Gastroesophageal sphincter (tissue), 3 donors: ENCODE results near the gene PTRH1.

Source experiments
- EP300 ChIP-seq: sonication (generic); formaldehyde crosslinking; IDR thresholded peaks from one replicate; pipeline ENCODE4 v1.6.1; 2017; ENCODE audit warnings: antibody characterized with exemption, mild to moderate bottlenecking
- POLR2A ChIP-seq, 2 donors: fragments of 450-650 bp; IDR thresholded peaks; one replicate each; pipeline ENCODE4 v1.6.1; 2017; ENCODE audit warnings: antibody characterized with exemption in 2 of 2, mild to moderate bottlenecking in 2 of 2, moderate library complexity in 1 of 2
- POLR2AphosphoS5 ChIP-seq: sonication (generic); formaldehyde crosslinking; IDR thresholded peaks from one replicate; pipeline ENCODE4 v1.6.1; 2017; ENCODE audit warnings: antibody characterized with exemption
- TF ChIP-seq, protein P1 (sequence below), 4 experiments: fragments of 200-600 bp in 2 of 4; fragments of 450-650 bp in 2 of 4; sonication (generic) in 1 of 4; IDR thresholded peaks; one replicate each; pipeline ENCODE4 v1.5.1; 2017 to 2019; ENCODE audit warnings: antibody characterized with exemption in 4 of 4, mild to moderate bottlenecking in 2 of 4, moderate library complexity in 2 of 4

DNA sequence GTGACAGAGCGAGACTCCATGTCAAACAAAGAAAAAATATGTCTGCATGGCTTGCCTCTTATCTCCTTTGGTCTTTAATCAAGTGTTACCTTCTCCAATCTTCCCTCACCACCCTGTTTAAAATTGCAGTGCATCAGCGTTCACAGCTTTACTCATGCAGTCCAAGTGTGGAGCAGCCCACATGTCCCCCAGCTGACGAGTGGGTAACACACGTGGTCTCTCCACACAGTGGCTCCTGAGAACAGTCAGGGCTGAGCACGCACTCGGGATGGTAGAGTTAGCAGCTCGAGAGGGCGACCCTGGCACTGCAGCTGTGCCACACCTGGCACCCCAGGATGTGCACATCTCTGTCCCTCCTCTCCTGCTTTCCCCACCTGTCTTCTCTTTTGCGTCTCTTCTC, 34.6 kb downstream of the PTRH1 start:
- TF ChIP-seq, protein P1, sequence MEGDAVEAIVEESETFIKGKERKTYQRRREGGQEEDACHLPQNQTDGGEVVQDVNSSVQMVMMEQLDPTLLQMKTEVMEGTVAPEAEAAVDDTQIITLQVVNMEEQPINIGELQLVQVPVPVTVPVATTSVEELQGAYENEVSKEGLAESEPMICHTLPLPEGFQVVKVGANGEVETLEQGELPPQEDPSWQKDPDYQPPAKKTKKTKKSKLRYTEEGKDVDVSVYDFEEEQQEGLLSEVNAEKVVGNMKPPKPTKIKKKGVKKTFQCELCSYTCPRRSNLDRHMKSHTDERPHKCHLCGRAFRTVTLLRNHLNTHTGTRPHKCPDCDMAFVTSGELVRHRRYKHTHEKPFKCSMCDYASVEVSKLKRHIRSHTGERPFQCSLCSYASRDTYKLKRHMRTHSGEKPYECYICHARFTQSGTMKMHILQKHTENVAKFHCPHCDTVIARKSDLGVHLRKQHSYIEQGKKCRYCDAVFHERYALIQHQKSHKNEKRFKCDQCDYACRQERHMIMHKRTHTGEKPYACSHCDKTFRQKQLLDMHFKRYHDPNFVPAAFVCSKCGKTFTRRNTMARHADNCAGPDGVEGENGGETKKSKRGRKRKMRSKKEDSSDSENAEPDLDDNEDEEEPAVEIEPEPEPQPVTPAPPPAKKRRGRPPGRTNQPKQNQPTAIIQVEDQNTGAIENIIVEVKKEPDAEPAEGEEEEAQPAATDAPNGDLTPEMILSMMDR (IDR thresholded peaks at IDR 0.05), result no peak
- no peak for TF ChIP-seq EP300
- TF ChIP-seq POLR2A (IDR thresholded peaks at IDR 0.05), result no peak
- no peak for TF ChIP-seq POLR2AphosphoS5
